ENCODE measurements around the gene CBX4. TPM values are rescaled to one million over a fixed set of nuclear protein-coding genes. Genes with fewer than 3 reads are reported as not detected.

The CBX4 gene
- polyA plus RNA-seq, 1 donor (not counting 4 experiments of a cell fraction or from before 2014, with no cell fraction given) = 7.0 TPM

- Histone ChIP-seq H3K27me3 (ENCODE audit: control insufficient read depth, extremely low read depth, insufficient read depth, low read length) (no peaks in the 10 kb centered on the region), H3K4me3 (ENCODE audit: control insufficient read depth in 2 of 3, extremely low read depth in 1 of 3, insufficient read depth in 2 of 3, low read depth in 1 of 3, low read length in 3 of 3) (no peak overlapping the region), H4K20me1 (ENCODE audit: control insufficient read depth, extremely low read depth, insufficient read depth, low read length) (peaks cover 5% of the 10 kb centered on the region), H3K4me1 (ENCODE audit: control insufficient read depth, extremely low read depth, insufficient read depth, low read length) (peaks cover 15% of the 10 kb centered on the region), H3K36me3 (ENCODE audit: control insufficient read depth in 2 of 2, extremely low read depth in 1 of 2, insufficient read depth in 2 of 2, low read length in 2 of 2) (peaks cover 0 to 6% of the 10 kb centered on the region in 2 experiments), H3K9me1 (ENCODE audit: control insufficient read depth, extremely low read depth, insufficient read depth, low read length) (no peaks in the 10 kb centered on the region), H3K4me2 (ENCODE audit: control insufficient read depth, extremely low read depth, insufficient read depth, low read depth, low read length) (no peak overlapping the region), H3K9me3 (ENCODE audit: control insufficient read depth, low read depth, low read length) (no peaks in the 10 kb centered on the region), H3K27ac (ENCODE audit: control insufficient read depth, insufficient read depth, low read length) (no peak overlapping the region), H2AFZ (ENCODE audit: control insufficient read depth, low read length) (no peak overlapping the region), H3K79me2 (ENCODE audit: control insufficient read depth, insufficient read depth, low read length) (peaks cover 1% of the 10 kb centered on the region), H3K9ac (ENCODE audit: control insufficient read depth, extremely low read depth, insufficient read depth, low read length) (no peak overlapping the region)
- TF ChIP-seq EZH2 (IDR thresholded peaks at IDR 0.05; ENCODE audit: low read length) (no peak), CTCF (optimal IDR thresholded peaks at IDR 0.05 in 1 of 3, IDR thresholded peaks at IDR 0.05 in 1 of 3, conservative IDR thresholded peaks at IDR 0.05 in 1 of 3; ENCODE audit: extremely low read depth in 1 of 3, insufficient read depth in 2 of 3, low read length in 3 of 3) (no peak)
- DNase-seq (ENCODE audit: low read depth, low spot score) = no peak
- dilution Hi-C loops (cut with MboI; ENCODE audit: extremely low pct_ligation_motif_present, low sequenced_read_pairs) = no loop called here
- no peak for FAIRE-seq
Observed at GRCh38 chr17:79832218-79833109, 6.8 kb downstream of the CBX4 start.

GRCh38 chr17:79831265-79832217 lies 7.7 kb downstream of the CBX4 start:
- Histone ChIP-seq H3K36me3 (ENCODE audit: control insufficient read depth in 2 of 2, extremely low read depth in 1 of 2, insufficient read depth in 2 of 2, low read length in 2 of 2) (peaks cover 0 to 6% of the 10 kb centered on the region in 2 experiments), H3K9me1 (ENCODE audit: control insufficient read depth, extremely low read depth, insufficient read depth, low read length) (no peaks in the 10 kb centered on the region), H3K4me3 (ENCODE audit: control insufficient read depth in 2 of 3, extremely low read depth in 1 of 3, insufficient read depth in 2 of 3, low read depth in 1 of 3, low read length in 3 of 3) (no peak overlapping the region), H3K4me2 (ENCODE audit: control insufficient read depth, extremely low read depth, insufficient read depth, low read depth, low read length) (no peak overlapping the region), H3K27ac (ENCODE audit: control insufficient read depth, insufficient read depth, low read length) (no peak overlapping the region), H4K20me1 (ENCODE audit: control insufficient read depth, extremely low read depth, insufficient read depth, low read length) (peaks cover 5% of the 10 kb centered on the region), H3K9me3 (ENCODE audit: control insufficient read depth, low read depth, low read length) (no peaks in the 10 kb centered on the region), H3K79me2 (ENCODE audit: control insufficient read depth, insufficient read depth, low read length) (no peaks in the 10 kb centered on the region), H3K9ac (ENCODE audit: control insufficient read depth, extremely low read depth, insufficient read depth, low read length) (no peak overlapping the region), H3K4me1 (ENCODE audit: control insufficient read depth, extremely low read depth, insufficient read depth, low read length) (peaks cover 6% of the 10 kb centered on the region), H2AFZ (ENCODE audit: control insufficient read depth, low read length) (no peak overlapping the region), H3K27me3 (ENCODE audit: control insufficient read depth, extremely low read depth, insufficient read depth, low read length) (no peaks in the 10 kb centered on the region)
- DNase-seq (ENCODE audit: low read depth, low spot score) = no peak
- dilution Hi-C loops (cut with MboI; ENCODE audit: extremely low pct_ligation_motif_present, low sequenced_read_pairs) = no loop called here
- TF ChIP-seq EZH2 (IDR thresholded peaks at IDR 0.05; ENCODE audit: low read length) = no peak
- TF ChIP-seq CTCF (optimal IDR thresholded peaks at IDR 0.05 in 1 of 3, IDR thresholded peaks at IDR 0.05 in 1 of 3, conservative IDR thresholded peaks at IDR 0.05 in 1 of 3; ENCODE audit: extremely low read depth in 1 of 3, insufficient read depth in 2 of 3, low read length in 3 of 3) = no peak
- no peak for FAIRE-seq

Data from keratinocyte (primary cell).